Measurements from ENCODE around the gene MUC4.

DNA sequence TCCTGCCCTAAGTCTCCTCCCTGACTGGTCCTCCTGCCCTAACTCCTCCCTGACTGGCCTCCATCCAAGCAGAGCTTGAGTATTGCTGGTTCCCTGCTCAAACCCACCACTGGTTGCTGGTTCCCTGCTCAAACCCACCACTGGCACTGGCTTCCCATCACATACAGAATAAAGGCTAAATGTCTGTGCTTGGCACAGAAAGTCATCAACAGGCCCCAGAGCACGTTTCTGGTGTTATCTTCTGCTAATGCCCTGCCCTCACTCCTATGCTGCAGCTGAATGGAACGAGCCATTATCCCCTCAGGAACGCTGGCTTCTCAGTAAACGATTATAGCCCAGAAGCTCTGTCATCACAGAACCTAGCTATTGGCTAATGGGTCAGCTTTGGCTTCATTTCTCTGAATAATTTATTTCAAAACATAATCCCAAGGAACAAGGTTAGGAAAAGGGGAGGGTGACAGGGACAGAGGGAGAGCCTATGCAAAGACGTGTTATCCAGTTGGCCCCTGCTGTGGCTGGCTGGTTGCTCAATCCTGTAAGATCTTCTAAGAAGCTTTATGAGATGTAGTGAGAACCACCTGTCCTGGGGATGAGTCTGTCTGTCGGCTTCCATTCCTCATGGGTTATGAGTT lies 97.2 kb downstream of the MUC4 start:
- TF ChIP-seq POLR2A (IDR thresholded peaks at IDR 0.05; ENCODE audit: low read depth, low read length), result no peak
- TF ChIP-seq POLR2AphosphoS5 (IDR thresholded peaks at IDR 0.05; ENCODE audit: low read depth, low read length), result no peak

Data from GM12892 (cell line).